ENCODE results near the gene NSUN7. TPM values are rescaled to one million over a fixed set of nuclear protein-coding genes. Genes with fewer than 3 reads are reported as not detected.

The NSUN7 gene
- total RNA-seq, 1 experiment from 2014 or later: 1.1 TPM

GRCh38 chr4:40829586-40829985 is 79.8 kb downstream of the NSUN7 start:
- Histone ChIP-seq H3K27ac (ENCODE audit: low read length) (no peak overlapping the region), H3K36me3 (ENCODE audit: control insufficient read depth, insufficient read depth, low read length) (no peaks in the 10 kb centered on the region), H3K9me3 (ENCODE audit: control insufficient read depth, insufficient read depth, low read depth, low read length) (no peaks in the 10 kb centered on the region), H3K4me3 (ENCODE audit: low read depth in 2 of 2, low read length in 2 of 2) (no peak overlapping the region), H3K27me3 (ENCODE audit: control insufficient read depth, insufficient read depth, low read length) (no peaks in the 10 kb centered on the region), H3K4me1 (ENCODE audit: control insufficient read depth, insufficient read depth, low read length) (no peaks in the 10 kb centered on the region)
- no peak for TF ChIP-seq SIN3A (IDR thresholded peaks at IDR 0.05; ENCODE audit: borderline replicate concordance, insufficient read depth, low read depth, low read length)
- TF ChIP-seq, protein P1, sequence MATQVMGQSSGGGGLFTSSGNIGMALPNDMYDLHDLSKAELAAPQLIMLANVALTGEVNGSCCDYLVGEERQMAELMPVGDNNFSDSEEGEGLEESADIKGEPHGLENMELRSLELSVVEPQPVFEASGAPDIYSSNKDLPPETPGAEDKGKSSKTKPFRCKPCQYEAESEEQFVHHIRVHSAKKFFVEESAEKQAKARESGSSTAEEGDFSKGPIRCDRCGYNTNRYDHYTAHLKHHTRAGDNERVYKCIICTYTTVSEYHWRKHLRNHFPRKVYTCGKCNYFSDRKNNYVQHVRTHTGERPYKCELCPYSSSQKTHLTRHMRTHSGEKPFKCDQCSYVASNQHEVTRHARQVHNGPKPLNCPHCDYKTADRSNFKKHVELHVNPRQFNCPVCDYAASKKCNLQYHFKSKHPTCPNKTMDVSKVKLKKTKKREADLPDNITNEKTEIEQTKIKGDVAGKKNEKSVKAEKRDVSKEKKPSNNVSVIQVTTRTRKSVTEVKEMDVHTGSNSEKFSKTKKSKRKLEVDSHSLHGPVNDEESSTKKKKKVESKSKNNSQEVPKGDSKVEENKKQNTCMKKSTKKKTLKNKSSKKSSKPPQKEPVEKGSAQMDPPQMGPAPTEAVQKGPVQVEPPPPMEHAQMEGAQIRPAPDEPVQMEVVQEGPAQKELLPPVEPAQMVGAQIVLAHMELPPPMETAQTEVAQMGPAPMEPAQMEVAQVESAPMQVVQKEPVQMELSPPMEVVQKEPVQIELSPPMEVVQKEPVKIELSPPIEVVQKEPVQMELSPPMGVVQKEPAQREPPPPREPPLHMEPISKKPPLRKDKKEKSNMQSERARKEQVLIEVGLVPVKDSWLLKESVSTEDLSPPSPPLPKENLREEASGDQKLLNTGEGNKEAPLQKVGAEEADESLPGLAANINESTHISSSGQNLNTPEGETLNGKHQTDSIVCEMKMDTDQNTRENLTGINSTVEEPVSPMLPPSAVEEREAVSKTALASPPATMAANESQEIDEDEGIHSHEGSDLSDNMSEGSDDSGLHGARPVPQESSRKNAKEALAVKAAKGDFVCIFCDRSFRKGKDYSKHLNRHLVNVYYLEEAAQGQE (IDR thresholded peaks at IDR 0.05; ENCODE audit: insufficient read depth in 1 of 2, low read depth in 2 of 2, low read length in 1 of 2): no peak
- no peak for TF ChIP-seq CTCF (IDR thresholded peaks at IDR 0.05)
- no peak for TF ChIP-seq POLR2AphosphoS5 (IDR thresholded peaks at IDR 0.05; ENCODE audit: low read depth, low read length)
- no peak for TF ChIP-seq TCF7L2 (IDR thresholded peaks at IDR 0.05; ENCODE audit: low read depth, low read length)
- CTCF ChIA-PET: no interaction called here
- DNase-seq (ENCODE audit: low read depth, low spot score): no peak
- BruUV-seq (replicated peaks): no TSS peak
- intact Hi-C loops (cut with micrococcal nuclease; ENCODE audit: unreplicated experiment) (no loop called here), in situ Hi-C loops (cut with HindIII; ENCODE audit: low pct_unique_long_range_greater_than_20kb, low sequenced_read_pairs) (no loop called here)
- POLR2A ChIA-PET: no interaction called here
- no peak for ATAC-seq

DNA sequence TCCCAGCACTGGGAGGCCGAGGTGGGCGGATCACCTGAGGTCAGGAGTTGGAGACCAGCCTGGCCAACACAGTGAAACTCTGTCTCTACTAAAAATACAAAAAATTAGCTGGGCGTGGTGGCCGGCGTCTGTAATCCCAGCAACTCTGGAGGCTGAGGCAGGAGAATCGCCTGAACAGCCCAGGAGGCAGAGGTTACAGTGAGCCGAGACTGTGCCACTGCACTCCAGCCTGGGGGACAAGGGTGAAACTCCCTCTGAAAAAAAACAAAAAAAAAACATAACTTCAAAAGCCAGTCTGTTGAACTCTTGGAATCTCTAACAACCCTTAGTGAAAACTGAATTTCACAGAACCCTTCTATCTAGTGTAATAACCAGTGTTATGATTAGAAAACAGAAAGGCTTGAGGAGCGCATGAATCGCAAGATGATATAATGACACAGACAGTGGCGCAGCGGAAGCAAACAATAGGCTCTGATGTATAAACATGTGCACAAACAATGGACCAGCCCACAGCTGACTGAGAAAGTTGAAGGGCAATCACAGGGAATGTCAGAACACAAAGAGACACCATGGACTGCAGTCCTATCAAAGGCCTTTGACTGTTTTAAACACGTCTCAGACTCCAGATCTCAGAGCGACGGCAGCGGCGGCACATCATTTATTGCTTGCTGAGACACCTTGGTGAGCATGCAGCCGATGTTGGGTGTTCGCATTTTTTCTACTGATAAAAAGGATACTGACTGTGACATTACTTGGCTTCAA is 81.6 kb downstream of the NSUN7 start:
- CTCF ChIA-PET: no interaction called here
- intact Hi-C loops (cut with micrococcal nuclease; ENCODE audit: unreplicated experiment) (no loop called here), in situ Hi-C loops (cut with HindIII; ENCODE audit: low pct_unique_long_range_greater_than_20kb, low sequenced_read_pairs) (no loop called here)
- TF ChIP-seq TCF7L2 (IDR thresholded peaks at IDR 0.05; ENCODE audit: low read depth, low read length) (no peak), CTCF (IDR thresholded peaks at IDR 0.05) (no peak), SIN3A (IDR thresholded peaks at IDR 0.05; ENCODE audit: borderline replicate concordance, insufficient read depth, low read depth, low read length) (no peak), POLR2AphosphoS5 (IDR thresholded peaks at IDR 0.05; ENCODE audit: low read depth, low read length) (no peak)
- TF ChIP-seq, protein P1 (IDR thresholded peaks at IDR 0.05; ENCODE audit: insufficient read depth in 1 of 2, low read depth in 2 of 2, low read length in 1 of 2): no peak
- no peaks in the 10 kb centered on the region for H3K27me3 ChIP-seq (ENCODE audit: control insufficient read depth, insufficient read depth, low read length)
- no peak overlapping the region for H3K27ac ChIP-seq (ENCODE audit: low read length)
- BruUV-seq (replicated peaks): no TSS peak
- POLR2A ChIA-PET: no interaction called here
- DNase-seq (ENCODE audit: low read depth, low spot score) (no peak), ATAC-seq (no peak)
- no peaks in the 10 kb centered on the region for H3K36me3 ChIP-seq (ENCODE audit: control insufficient read depth, insufficient read depth, low read length)
- no peak overlapping the region for H3K4me3 ChIP-seq (ENCODE audit: low read depth in 2 of 2, low read length in 2 of 2)
- H3K4me1 ChIP-seq (ENCODE audit: control insufficient read depth, insufficient read depth, low read length): no peaks in the 10 kb centered on the region
- H3K9me3 ChIP-seq (ENCODE audit: control insufficient read depth, insufficient read depth, low read depth, low read length): no peaks in the 10 kb centered on the region

Data from Panc1 (cell line).